Measurements from ENCODE around the gene ARR3.
"Not testable (repeated sequence)": the region's sequence is repeated elsewhere in the genome, so short reads cannot be mapped to it uniquely, and the experiment has no call there.

Gene ARR3

DNA sequence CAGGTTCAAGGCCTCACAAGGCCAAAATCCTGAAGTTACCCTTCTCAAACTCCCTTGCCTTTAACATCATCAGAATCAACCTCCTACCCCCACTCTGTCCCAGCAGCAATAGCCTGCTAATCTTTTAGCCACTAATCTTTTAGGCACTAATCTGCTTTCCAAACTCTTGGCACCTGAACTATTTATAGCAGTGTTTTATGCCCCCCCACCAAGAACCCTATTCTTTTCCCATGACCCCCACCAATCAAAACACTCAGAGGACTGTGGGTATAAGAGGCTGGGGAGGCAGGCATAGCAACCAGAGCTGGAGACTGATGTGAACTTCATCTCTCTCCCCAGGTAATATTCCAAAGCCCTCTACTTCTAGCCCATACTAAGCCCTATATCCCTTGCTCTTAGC is at the start of gene ARR3:
Gene ARR3 (plus strand): TSS at position 301 of the 400 bp plus-strand sequence. CDS start 1,052 bp downstream, outside the sequence.
- no peak for DNase-seq (ENCODE audit: low read depth)

DNA sequence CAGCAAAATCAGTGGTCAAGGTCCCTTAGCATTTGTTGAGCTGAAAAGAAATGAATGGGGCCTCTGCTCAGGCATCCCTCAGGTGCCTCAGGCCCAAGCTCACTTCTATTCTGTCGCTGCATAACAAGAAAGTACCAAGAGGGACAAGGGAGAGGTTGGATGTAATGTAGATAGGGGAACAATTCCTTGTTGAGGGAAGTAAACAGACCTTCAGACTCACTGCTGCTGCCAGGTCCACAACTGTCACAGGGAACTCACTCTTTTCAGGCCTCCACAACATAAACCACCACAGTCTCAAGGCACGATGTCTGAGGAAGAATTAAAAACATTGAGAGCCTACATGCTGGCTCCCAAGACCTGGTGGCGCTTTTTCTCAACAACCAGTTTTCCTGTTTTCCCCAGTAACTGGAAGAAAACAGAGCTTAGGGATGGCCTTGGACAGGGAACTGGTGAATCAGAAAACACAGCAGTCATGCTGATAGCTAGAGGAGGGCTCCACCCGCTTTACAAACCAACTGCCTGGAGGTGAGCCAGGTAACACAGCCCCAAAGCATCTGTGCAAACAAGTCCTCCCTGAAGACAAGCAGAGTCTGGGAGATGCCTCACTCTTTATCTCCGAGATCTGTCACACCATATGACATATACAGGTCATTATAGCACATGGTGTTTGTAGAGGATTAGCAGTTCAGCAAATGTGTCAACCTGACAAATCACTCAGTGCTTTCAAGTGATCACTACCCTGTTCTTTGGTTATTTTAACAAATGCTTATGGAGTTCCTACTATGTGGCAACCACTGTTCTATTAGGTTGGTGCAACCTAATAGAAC is 48.0 kb upstream of the ARR3 start:
- no peak for DNase-seq (ENCODE audit: low read depth)

DNA sequence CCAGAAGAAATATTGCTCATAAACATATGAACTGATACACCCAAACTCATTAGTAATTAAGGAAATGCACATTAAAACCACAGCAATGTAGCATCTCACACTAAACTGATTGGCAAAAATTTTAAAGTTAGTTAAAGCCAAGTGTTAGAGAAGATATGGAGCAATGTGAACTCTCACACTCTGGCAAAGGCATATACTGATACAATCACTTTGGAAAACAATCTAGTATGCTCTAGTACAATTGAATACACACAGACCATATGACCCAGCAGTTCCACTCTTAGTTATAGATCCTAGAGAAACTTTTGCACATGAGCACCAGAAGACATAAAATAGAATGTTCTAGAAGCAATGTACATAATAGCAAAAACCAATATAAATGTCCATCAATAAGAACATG is 42.1 kb upstream of the ARR3 start:
- no peak for DNase-seq (ENCODE audit: low read depth)

DNA sequence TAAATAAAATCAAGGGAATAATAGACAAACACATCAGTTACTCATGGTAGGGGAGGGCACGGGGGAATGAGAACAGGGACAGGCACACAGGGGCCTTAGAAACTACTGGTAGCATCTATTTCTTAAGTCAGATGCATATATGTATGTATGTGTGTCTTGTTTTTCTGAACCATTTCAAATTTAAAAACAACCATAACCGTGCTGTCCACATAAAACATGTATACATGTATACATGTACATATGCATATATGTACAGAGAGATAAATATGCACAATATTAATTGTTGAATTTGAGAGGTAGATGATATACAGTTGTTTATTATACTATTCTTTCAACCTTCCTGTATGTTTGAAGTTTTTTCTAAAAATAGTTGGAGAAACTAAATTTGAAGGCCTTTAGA is 41.4 kb upstream of the ARR3 start:
- DNase-seq (ENCODE audit: low read depth), result no peak

- no peak for DNase-seq (ENCODE audit: low read depth)
These were observed 36.5 kb upstream of the ARR3 start for GRCh38 chrX:70231666-70232065.

- DNase-seq (ENCODE audit: low read depth), result no peak
These were observed 33.8 kb upstream of the ARR3 start, which contains the start of gene AWAT1 for GRCh38 chrX:70234355-70234754. TSS of gene AWAT1 (plus strand) at chrX:70234655. CDS start at chrX:70234696, 41 bp downstream.

- DNase-seq (ENCODE audit: low read depth), result no peak
These were observed 27.4 kb upstream of the ARR3 start for GRCh38 chrX:70240751-70241150.

DNA sequence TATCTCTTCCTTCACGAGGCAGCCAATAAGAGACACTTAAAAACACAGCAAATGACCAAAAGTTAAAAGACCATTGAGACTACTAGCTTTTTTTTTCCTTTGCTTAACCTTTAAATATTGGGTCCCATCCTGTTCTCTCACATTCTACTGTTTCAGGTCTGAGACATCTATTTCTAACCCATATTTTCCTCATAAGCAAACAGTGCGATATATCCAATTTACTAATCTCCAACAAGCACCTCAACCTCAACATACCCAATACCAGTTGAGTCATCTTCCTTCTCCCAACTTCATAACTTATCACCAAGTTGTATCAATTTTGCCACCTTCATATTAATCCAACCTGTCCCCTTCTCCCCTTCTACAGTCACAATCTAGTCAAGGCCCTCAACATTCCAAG is 26.6 kb upstream of the ARR3 start:
- DNase-seq (ENCODE audit: low read depth), result no peak

GRCh38 chrX:70243601-70244000 is 24.5 kb upstream of the ARR3 start:
- DNase-seq (ENCODE audit: low read depth), result not testable (repeated sequence)

- no peak for DNase-seq (ENCODE audit: low read depth)
These were observed 23.3 kb upstream of the ARR3 start for GRCh38 chrX:70244881-70245280.

GRCh38 chrX:70247252-70247651 is 20.9 kb upstream of the ARR3 start:
- no peak for DNase-seq (ENCODE audit: low read depth)

DNA sequence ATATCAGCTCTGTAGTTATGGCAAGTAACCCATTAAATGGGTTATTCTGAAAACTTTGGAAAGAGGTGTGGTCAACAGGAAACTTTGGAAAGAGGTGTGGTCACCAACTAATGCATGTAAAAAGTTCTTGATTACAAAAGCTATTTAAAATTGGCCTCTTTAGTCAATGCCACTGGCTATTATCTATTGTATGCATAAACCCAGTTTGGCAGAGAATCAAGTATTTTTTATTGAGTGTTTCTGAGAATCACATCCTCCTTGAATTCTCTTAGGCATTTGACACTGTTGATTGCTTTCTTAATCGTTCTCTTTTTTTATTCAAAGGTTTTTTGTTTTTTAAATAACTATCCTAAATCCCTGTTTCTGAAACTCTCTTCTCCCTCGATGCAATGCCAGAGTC is 15.6 kb upstream of the ARR3 start:
- no peak for DNase-seq (ENCODE audit: low read depth)

DNA sequence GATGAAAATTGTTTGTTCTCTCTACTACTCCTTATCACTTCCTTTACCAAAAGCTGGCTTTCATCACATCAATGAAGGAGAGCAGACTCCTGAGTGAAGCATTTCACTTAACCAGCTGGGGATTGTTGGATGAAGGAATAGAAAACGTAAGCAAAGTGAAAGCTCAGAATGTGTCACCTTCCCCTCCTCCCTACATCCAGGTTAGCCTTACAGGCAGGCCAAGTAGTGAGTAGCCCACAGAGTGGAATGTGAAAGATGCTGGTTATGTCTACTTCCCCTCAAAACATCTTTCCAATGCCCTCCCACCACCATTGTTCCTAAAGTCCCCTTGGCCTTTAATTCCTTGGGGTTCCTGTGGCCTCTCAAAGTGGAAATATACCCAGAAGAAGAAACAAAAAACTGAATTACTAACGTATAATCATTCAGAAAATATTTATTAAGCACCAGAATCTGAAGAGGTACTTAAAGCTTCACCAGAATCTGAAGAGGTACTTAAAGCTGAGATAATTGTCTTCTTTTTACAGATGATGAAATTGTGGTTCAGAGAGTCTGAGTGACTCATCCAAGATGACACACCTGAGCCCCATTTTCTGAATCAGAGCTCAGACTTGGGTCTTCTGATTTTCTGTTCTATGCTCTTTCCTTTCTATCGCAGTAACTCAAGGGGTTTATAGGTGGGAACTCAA is 14.6 kb upstream of the ARR3 start:
- no peak for DNase-seq (ENCODE audit: low read depth)

DNA sequence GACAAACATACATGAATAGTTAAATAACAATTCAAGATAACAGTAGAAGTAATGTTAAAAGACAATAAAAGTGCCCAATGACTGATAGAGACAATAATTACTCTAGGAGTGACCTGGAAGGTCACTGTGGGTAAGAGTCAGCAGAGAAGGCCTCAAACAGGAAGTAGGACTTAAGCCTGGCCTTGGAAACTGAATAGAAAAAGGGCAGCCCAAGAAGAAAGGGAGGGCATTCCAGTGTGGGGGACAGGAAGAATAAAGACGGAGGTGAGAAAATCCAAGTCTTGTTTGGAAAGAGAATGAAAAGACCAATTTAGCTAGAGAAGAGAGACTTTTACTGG is 14.1 kb upstream of the ARR3 start:
- DNase-seq (ENCODE audit: low read depth), result no peak

DNA sequence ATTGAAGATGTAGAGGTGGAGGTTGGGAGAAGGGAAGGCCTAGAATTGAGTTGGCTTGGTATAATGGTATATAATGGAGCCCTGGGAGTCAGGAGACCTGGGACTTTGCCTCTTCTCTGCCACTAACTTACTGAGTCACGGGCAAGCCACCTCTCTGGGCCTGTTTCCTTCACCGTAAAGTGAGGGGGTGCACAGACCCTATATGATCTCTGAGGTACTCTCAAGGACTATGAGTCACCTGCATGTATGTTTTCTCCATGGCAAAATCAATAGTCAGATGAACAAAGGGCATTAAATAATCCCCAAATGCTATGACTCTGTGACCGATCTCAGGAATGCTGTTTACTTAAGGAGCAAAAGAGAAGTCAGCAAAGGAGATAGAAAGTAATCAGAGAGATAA is 13.2 kb upstream of the ARR3 start:
- no peak for DNase-seq (ENCODE audit: low read depth)

DNA sequence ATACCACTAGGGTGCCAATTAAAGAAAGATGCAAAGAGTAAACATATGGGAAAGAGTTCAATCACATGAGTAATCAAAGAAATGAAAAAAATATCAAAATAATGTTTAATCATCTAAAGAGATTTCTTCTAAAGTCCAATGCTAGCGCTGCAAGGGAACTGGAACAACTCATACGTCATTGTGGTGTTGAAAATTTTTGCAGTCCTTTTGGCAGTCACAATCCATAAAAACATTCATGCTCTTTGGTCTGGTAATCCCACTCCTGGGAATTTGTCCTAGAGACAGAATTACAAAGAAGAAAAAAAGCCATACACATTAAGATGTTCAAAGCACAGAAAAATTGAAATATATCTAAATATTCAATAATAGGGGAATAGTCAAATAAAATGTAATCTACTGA is 12.7 kb upstream of the ARR3 start:
- DNase-seq (ENCODE audit: low read depth), result no peak

- no peak for DNase-seq (ENCODE audit: low read depth)
These were observed 10.5 kb upstream of the ARR3 start for GRCh38 chrX:70257423-70258288.

- no peak for DNase-seq (ENCODE audit: low read depth)
These were observed 8.0 kb upstream of the ARR3 start, which contains the start of gene P2RY4 for GRCh38 chrX:70260104-70260503. TSS of gene P2RY4 (minus strand) at chrX:70260204. CDS start at chrX:70259624, 580 bp downstream.

DNA sequence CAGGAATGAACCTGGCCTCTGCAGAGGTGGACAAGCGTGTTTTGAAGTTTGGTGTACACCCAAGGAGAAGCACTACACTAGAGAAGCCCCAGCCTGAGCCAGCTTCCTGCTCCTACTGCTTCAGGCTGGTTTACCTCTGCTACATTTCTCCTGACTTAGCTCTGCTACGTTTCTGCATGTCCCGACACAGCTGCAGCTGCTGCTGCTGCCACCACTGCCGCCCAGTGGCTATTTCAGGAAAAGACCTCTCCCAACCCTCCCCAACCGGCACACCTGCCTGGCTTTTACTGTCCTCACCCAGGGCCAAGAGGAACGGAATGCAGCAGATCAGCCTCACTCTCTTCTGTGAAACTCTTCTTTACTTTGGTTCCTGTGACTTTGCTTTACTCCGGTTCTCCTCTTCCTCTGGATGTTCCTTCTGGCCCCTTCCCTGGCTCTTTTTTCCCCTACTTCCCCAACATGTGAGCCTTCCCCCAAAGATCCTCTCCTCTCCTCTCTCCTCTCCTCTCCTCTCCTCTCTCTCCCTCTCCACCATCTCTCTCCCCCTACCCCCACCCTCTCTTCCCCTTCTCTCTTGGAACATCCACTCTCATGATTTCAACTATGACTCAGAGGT is 5.1 kb upstream of the ARR3 start:
- no peak for DNase-seq (ENCODE audit: low read depth)

GRCh38 chrX:70264784-70265183 is 3.4 kb upstream of the ARR3 start:
- no peak for DNase-seq (ENCODE audit: low read depth)

- DNase-seq (ENCODE audit: low read depth), result not testable (repeated sequence)
These were observed 5.9 kb downstream of the ARR3 start for GRCh38 chrX:70274029-70274428.

- no peak for DNase-seq (ENCODE audit: low read depth)
These were observed 10.9 kb downstream of the ARR3 start for GRCh38 chrX:70279081-70279480.

Data from HS-27A (cell line).